NCI-H2171 treated with DMSO at 0.1 percent for 48 hours (cell line): ENCODE results near the gene NAALADL1.
"Not testable (repeated sequence)": the region's sequence is repeated elsewhere in the genome, so short reads cannot be mapped to it uniquely, and the experiment has no call there.

Experiments used
- DNase-seq: peaks from one replicate; lab custom pipeline; 2025; lab: John Stamatoyannopoulos, UW

The NAALADL1 gene

GRCh38 chr11:65013130-65013887 is 45.0 kb downstream of the NAALADL1 start:
- peak; percentile 89 for DNase-seq

- no peak for DNase-seq
These were observed 49.5 kb downstream of the NAALADL1 start for GRCh38 chr11:65008873-65009272.

DNA sequence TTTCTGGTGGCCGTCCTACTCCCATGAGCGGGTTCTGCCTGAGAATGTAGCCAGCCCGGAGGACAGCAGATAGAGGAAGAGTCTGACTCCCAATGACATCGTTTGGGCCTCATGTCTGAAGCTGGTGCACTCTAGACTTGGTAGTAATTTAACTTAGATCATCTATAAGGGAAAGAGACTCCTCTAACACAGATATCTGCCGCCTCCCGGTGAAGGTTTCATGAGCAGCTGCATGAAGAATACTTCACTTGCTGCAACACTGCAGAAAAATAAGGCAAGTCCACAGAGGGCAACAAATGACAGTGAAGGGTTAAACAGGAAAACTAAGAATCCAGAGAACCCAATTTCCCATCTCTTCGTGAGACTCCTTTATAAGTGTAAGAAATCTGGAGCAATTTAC is 50.3 kb downstream of the NAALADL1 start:
- no peak for DNase-seq

DNA sequence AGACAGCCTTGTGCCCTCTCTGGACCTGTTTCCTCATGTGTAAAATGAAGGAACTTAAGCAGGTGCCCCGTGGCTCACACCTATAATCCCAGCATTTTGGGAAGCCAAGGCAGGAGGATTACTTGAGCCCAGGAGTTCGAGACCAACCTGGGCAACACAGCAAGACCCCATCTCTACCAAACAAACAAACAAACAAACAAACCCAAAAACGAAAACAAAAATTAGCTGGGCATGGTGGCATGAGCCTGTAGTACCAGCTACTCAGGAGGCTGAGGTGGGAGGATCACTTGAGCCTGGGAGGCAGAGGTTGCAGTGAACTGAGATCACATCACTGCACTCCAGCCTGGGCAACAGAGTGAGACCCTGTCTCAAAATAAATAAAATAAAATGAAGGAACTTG is 54.4 kb downstream of the NAALADL1 start:
- DNase-seq = not testable (repeated sequence)

DNA sequence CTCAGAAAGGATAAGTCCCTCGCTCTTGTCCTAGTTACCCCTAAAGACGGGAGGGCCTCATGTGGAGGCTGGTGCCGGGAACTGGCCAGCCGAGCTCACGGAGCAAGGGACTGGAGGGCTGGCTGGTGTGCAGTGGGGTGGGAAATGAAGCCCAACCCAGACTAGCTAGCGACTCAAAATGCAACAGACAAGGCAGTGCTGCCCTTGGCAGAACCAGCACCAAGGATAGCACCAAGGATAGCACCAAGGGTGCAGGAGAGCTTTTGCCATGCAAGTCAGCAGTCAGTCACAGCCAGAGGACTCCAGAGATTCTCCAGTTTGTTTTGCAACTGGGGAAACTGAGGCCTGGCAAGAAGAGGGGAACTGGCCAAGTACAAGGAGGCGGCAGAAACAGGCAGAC is 55.1 kb downstream of the NAALADL1 start:
- no peak for DNase-seq

DNA sequence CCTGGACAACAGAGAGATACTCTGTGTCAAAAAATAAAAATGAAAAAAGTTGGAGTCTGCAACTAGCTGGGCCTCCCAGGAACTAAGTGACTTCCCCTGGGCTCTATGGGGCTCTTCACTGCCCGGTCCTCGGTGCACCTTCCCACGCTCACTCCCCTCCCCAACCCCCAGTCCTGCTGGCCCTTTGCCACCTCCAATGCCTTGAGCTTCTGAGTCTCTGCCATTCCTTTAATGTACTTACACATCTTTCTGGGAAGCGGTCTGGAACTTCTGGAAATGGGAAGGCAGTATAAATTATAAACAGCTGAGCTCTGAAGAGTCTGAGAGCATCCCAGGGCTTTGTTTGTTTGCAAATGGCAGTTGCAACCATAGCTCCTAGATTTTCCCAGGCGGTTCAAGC is 55.6 kb downstream of the NAALADL1 start:
- no peak for DNase-seq

DNA sequence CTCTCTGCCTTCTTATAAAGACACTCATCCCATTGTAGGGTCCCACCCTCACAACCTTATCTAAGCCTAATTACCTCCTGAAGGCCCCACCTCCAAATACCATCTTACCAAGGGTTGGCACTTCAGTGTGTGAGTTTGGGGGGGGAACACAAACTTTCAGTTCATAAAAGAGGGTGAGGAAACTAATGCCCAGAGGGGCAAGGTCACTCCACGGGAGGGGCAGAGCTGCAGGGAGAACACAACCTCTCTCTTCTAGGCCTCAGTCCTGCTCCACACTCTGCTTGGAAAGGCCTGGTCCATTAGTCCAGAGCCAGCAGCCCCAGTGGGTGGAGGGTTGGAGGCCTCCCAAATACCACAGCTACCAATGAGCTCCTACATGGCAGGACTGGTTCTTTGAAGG is 58.9 kb downstream of the NAALADL1 start:
- DNase-seq = no peak

DNA sequence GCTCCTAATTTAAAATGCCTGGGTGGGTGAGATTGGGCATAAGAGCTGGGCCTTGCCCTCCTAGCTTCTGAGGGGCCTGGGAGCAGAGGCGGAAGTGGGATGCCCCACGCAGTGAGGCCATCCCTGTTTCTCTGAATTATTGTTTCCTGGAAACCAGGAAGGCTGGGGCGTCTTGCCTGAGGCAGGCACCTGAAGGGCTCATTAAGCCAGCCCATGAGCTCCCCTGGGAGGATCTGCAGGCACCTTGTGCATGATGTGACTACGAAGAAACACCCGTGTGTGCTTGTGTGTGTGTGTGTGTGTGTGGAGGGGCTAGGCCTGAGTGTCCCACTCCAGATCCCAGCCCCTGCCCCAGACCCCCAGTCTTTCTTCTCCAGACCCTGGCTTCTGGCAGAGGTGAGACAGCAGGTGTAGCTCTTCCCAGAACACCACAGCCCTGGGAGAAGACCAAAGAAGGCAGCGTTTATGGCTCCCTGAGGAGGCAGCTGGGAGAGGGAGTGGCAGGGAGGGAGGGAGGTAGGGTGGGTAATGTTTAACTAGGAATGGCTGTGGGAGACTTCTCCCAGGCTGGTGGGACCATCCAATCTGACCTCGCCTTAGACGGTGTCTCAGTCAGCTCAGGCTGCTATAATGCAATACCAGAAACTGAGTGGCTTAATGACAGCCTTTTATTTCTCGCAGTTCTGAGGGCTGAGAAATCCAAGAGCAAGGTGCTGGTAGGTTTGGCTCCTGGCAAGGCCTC is 59.5 kb downstream of the NAALADL1 start:
- DNase-seq = peak; percentile 77

DNA sequence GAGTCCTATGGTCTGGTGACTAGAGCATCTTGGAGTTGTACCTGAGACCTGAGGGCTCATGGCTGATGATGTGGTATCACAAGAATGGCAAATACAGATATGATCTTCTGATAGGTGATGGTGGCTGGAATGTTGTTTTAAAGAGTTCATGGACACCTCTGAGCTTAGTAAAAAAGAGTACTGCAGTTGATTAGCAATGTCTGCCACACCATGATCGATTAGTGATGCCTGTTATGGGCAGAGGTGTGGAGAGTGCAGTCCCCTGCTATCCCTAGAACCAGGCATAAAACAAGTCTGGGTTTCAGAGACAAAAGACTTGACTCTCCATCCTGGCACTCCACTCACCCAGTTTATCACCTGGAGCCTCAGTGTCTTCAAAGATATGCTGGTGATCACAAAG is 60.2 kb downstream of the NAALADL1 start:
- DNase-seq = peak; percentile 46

GRCh38 chr11:64996710-64997380 is 61.5 kb downstream of the NAALADL1 start, which contains the start of gene BATF2:
Gene BATF2 (minus strand): TSS chr11:64996971. CDS start chr11:64996914, 57 bp downstream.
- DNase-seq = peak; percentile 71

DNA sequence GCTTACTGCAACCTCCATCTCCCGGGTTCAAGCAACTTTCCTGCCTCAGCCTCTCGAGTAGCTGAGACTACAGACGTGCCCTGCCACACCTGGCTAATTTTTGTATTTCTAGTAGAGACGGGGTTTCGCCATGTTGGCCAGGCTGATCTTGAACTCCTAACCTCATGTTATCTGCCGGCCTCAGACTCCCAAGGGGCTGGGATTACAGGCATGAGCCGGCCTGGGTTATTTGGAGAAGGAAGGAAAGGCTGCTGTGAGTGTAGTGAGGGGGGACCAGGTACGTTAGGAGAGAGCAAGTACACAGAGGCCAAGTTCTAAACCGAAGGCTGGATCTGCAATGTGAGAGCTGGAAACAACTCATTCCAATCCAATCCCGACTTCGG is 62.0 kb downstream of the NAALADL1 start:
- DNase-seq = no peak
